Skin of body (tissue), 2 donors: ENCODE results near the gene TBKBP1. TPM values are rescaled to one million over a fixed set of nuclear protein-coding genes. Genes with fewer than 3 reads are reported as not detected.

Experiments used
- DNase-seq: peaks from one replicate; lab custom pipeline; 2025; lab: John Stamatoyannopoulos, UW
- total RNA-seq: library from RNA; depleted of rRNA; stranded (reverse); fragments of >200 nt; gene quantifications from one replicate; pipeline ENCODE4 v1.2.3, GENCODE V29; 2014

Gene TBKBP1
- total RNA-seq, 1 donor from 2014 or later = 10.2 TPM

- no peak for DNase-seq
These were observed 5.0 kb downstream of the TBKBP1 start for GRCh38 chr17:47698749-47699535.

- no peak for DNase-seq
These were observed 5.5 kb downstream of the TBKBP1 start for GRCh38 chr17:47699536-47699840.

- DNase-seq = no peak
These were observed 6.8 kb downstream of the TBKBP1 start for GRCh38 chr17:47700471-47701449.

GRCh38 chr17:47701608-47702007 lies 7.6 kb downstream of the TBKBP1 start:
- DNase-seq = no peak

DNA sequence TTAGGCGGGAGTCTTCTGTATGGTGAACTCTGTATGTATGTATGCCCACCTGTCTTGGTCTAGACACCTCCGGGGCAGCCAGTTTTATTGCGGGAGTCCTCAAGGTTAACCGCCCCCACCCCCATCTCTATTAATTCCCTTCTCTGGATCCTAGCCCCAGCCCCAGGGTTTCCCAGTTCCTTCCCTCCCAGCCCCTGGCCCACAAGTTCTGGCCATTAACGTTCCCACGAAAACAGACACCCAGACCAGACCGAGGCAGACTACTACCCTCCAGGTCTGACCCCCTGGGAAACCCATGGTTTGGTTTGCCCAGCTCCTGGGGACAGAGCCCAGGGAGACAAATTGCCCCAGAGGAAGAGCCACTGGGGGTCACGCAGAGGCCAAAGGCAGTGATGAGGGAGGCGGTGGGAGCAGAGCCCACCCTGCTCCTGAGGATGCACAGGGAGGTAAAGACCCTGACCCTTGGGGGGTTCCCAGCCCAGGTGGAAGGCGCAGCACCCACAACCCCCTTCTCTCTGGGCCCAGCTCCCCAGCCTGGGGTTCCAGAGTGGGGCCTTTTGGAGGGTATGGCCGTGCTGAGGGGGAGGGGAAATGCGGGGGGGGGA lies 8.5 kb downstream of the TBKBP1 start:
- no peak for DNase-seq

DNA sequence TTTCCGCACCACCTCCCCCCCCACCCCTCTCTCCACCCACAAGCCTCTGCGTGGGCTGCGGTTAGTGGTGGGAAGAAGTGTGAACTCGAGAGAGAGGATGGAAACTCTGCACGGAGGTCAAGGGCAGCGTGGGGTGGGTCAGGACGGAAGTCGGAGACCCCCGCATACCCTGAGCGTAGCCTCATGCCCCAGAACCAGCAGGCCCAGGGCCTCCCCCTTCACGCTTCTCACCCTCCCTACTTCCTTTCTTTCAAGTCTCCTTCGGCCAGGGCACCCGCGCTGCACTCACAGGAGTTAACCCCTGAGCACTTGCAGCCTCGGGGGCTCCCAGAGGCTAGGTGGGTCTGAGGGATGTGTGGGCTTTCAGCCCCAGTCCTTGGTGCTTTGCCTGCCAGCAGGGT lies 9.2 kb downstream of the TBKBP1 start:
- DNase-seq = no peak

GRCh38 chr17:47703671-47704070 lies 9.7 kb downstream of the TBKBP1 start:
- no peak for DNase-seq

DNA sequence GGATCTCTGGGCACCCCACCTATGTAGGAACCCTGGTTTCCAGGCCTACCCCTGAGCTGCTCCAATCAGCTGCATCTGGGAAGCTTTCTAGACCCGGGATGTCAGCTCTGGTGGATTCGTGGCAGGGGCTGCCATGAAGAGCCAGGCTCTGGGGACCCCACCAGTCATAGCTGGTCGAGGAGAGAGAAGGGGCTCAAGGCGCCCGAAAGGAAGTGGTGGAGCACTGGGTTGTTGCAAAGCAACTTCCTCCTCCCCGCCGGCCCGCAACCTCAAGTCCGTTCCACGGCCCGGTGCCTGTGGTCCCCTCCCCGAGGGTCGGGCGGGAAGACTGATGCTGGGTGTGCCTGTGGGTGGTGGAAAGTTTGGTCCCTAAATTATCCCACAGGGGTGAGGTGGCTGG lies 10.2 kb downstream of the TBKBP1 start:
- no peak for DNase-seq

- DNase-seq = no peak
These were observed 10.8 kb downstream of the TBKBP1 start for GRCh38 chr17:47704736-47705135.

- DNase-seq = no peak
These were observed 11.9 kb downstream of the TBKBP1 start for GRCh38 chr17:47705536-47706530.

DNA sequence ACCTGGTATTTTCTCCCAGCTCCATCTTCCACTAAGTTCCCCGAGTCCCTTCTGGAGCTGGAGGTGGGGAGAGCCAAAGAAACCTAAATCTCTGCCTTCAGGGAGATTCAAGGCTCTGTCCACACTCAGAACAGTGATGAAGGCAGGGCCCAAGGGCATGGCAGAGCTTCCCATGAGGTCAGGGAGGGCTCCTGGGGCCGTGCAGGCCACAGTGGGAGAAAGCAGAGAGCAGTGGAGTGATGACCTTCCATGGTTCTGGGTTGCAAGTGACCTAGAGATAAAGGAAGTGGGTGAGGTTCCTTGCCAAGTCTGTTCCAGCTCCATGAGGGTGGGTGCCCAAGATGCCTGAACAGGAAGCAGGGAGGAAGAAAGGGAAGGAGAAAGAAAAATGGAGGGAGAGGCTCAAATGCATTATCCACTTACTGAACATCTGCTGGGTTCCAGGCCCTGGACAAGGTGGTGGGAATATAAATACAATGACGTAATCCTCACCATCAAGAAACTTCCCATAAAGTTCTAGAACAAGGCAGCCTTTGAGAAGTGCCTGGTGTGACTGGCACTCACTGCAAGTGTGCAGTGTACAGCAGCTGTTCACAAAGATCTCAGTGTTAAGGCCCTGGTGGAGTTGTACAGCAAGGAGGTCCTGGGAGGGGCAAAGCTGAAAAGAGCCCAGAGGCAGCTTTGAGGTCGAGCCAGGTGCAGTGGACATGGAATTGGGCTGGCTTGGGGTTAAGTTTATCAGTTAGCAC lies 13.3 kb downstream of the TBKBP1 start:
- peak; percentile 37 for DNase-seq

- no peak for DNase-seq
These were observed 13.9 kb downstream of the TBKBP1 start for GRCh38 chr17:47707884-47708283.

GRCh38 chr17:47708312-47708863 lies 14.4 kb downstream of the TBKBP1 start:
- DNase-seq = no peak

- no peak for DNase-seq
These were observed 15.0 kb downstream of the TBKBP1 start for GRCh38 chr17:47708864-47709541.

DNA sequence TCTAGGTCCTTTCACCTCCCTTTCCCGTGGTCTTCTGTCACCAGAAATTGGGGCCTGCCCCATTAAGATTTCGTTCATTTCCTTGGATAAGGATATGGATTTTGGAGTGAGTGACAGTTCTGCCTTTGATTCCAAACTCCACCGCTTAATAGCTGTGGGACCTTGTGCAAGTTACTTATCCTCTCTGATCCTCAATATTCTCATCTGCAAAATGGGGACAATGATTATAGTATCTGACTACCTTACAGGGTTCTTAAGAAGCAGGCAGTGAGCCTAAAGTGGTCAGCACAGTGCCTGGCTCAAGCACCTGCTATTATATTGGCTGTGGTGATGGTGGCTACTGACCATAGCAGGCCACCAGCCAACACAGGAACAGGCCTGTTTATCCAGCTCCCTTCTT lies 15.6 kb downstream of the TBKBP1 start:
- DNase-seq = no peak

GRCh38 chr17:47711366-47712099 lies 17.6 kb downstream of the TBKBP1 start:
- no peak for DNase-seq

- no peak for DNase-seq
These were observed 18.5 kb downstream of the TBKBP1 start for GRCh38 chr17:47712330-47713023.
